Kidney (tissue), 14 donors: Measurements from ENCODE around the gene VAC14. TPM values are rescaled to one million over a fixed set of nuclear protein-coding genes. Genes with fewer than 3 reads are reported as not detected.
A peak's percentile ranks its signal among the peaks of the same experiment; 100 is the strongest.
"Not testable (repeated sequence)": the region's sequence is repeated elsewhere in the genome, so short reads cannot be mapped to it uniquely, and the experiment has no call there.

Experiments
- DNase-seq, 5 donors: peaks; one replicate each; pipeline ENCODE4 v3.0.0-alpha.2; 2013 to 2020
- FAIRE-seq: peaks from 2 replicates; lab custom pipeline; 2012; peaks lifted over from hg19 to GRCh38; lab: Jason Lieb, UNC
- H3K27ac ChIP-seq, 2 donors: one replicate each; pipeline ENCODE4 v1.7.0; 2013; ENCODE audit warnings: low read depth in 2 of 2, low read length in 2 of 2, inconsistent platforms in 1 of 2
- H3K27me3 ChIP-seq: one replicate; pipeline ENCODE4 v1.7.1; 2013; ENCODE audit warnings: low read length, inconsistent platforms; ENCODE audit not compliant: control insufficient read depth, insufficient read depth
- H3K36me3 ChIP-seq, 3 donors: one replicate each; pipeline versions ENCODE4 v1.7.0 to v1.7.1; 2013; ENCODE audit warnings: low read length in 3 of 3, control low read depth in 1 of 3, inconsistent platforms in 1 of 3; ENCODE audit not compliant: insufficient read depth in 3 of 3, control insufficient read depth in 2 of 3
- H3K4me1 ChIP-seq, 3 donors: one replicate each; pipeline versions ENCODE4 v1.7.0 to v1.7.1; 2013; ENCODE audit warnings: low read length in 3 of 3, inconsistent platforms in 1 of 3, low read depth in 1 of 3; ENCODE audit not compliant: control insufficient read depth in 2 of 3, insufficient read depth in 2 of 3
- H3K4me3 ChIP-seq, 3 donors: one replicate each; pipeline versions ENCODE4 v1.7.0 to v1.8.1; 2013; ENCODE audit warnings: low read length in 3 of 3, control low read depth in 1 of 3, inconsistent platforms in 1 of 3
- H3K9ac ChIP-seq, 3 donors: one replicate each; pipeline versions ENCODE4 v1.7.0 to v1.7.1; 2013; ENCODE audit warnings: low read length in 3 of 3, control low read depth in 1 of 3, inconsistent platforms in 1 of 3
- H3K9me3 ChIP-seq, 3 donors: one replicate each; pipeline versions ENCODE4 v1.7.0 to v1.7.1; 2013; ENCODE audit warnings: low read length in 3 of 3, control low read depth in 1 of 3, inconsistent platforms in 1 of 3; ENCODE audit not compliant: control insufficient read depth in 2 of 3, insufficient read depth in 1 of 3
- CTCF ChIP-seq: IDR thresholded peaks from 3 replicates; pipeline ENCODE4 v1.5.1; 2012; ENCODE audit warnings: mild to moderate bottlenecking, moderate library complexity, borderline replicate concordance; ENCODE audit not compliant: insufficient read depth; ENCODE audit errors: extremely low read depth
- intact Hi-C: fragments of 100-400 bp; cut with DNase I; formaldehyde crosslinking; loops from one replicate; pipeline ENCODE4 v1.11.1; 2022
- polyA plus RNA-seq: library from polyadenylated mRNA; stranded (reverse); fragments of 350-450 nt; fragmentation: Illumina TruSeq; extraction: RNeasy Lipid Tissue Mini Kit (QIAGEN cat#74804); gene quantifications from one replicate; pipeline ENCODE4 v1.2.3, GENCODE V29; 2014; ENCODE audit warnings: low read depth, low replicate concordance; ENCODE audit not compliant: insufficient read depth
- total RNA-seq: library from RNA; stranded (reverse); fragmentation: NEBNext Ultra II Directional; extraction: Animal tissue kit (Norgen Biotek cat#: 25700); gene quantifications from one replicate; pipeline ENCODE4 v1.2.1, GENCODE V29; 2021
- donor health status: control.
- donor health status: control.
- donor health status: control.
- donor health status: control.
- donor health status: control.
- donor health status: DM: yes; HTN: yes; CAD: no.
- donor health status: Normal renal cell carcinoma (clear cell type).

Gene VAC14
- total and polyA plus RNA-seq, 2 donors from 2014 or later, result 36.8 to 41.9 TPM

DNA sequence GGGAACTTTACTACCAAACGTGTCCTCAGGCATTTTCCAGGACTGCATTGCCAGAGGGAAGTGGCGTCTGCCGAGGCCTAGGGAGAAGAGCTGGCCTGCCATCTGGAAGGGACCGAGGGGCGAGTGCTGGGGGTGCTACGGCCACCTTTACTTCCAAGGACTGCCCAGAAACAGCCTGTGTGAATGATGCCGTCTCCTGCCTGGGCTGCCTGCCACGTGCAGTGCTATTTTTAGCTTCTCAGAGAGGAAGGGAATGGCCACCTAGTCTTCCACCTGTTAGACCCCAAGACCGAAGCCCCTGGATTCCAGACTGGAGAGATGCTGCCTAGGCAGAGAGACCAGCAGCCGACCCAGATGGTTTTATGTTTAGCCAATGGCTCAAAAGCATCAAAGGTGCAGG is 57.2 kb downstream of the VAC14 start:
- no peaks in the 10 kb centered on the region for H3K27me3 ChIP-seq
- FAIRE-seq (no peak), DNase-seq (no peak)
- H3K9ac ChIP-seq, result peak overlapping the region in 1 of 3 donors; percentile 7
- no peak overlapping the region for H3K4me3 ChIP-seq
- intact Hi-C loops, result no loop called here
- peaks cover 0 to 34% (median 24%) of the 10 kb centered on the region in 3 donors for H3K4me1 ChIP-seq
- no peak overlapping the region for H3K27ac ChIP-seq
- peaks cover 0 to 4% (median 2%) of the 10 kb centered on the region in 3 donors for H3K36me3 ChIP-seq
- TF ChIP-seq CTCF, result no peak
- H3K9me3 ChIP-seq, result no peaks in the 10 kb centered on the region

DNA sequence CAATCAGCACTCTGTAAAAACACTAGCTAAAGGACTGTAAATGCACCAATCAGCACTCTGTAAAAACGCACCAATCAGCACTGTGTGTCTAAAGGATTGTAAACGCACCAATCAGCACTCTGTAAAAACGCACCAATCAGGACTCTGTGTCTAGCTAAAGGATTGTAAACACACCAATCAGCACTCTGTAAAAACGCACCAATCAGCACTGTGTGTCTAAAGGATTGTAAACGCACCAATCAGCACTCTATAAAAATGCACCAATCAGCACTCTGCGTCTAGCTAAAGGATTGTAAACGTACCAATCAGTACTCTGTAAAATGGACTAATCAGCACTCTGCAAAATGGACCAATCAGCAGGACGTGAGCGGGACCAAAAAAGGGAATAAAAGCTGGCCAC is 58.0 kb downstream of the VAC14 start:
- intact Hi-C loops, H3K9ac ChIP-seq, H3K27ac ChIP-seq, H3K4me3 ChIP-seq, DNase-seq, H3K27me3 ChIP-seq, H3K9me3 ChIP-seq, FAIRE-seq, H3K36me3 ChIP-seq: not testable (repeated sequence)
- H3K4me1 ChIP-seq, result peaks cover 0 to 37% (median 27%) of the 10 kb centered on the region in 3 donors

DNA sequence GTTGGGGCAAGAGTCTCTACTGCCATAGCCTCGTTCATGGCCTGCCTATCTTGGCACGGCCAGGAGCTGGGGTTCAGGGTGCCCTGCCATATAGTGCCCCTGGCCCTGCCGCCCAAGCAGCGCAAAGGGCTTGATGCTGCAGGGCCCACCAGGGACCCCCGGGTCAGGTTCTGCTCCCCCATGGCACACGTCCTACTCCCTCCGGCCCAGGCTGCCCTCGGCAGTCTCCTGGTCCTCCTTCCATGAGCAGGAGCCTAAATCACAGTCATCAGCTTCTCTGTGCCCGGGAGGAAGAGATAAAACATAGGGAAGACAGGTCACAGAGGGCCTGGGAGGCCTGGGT is 59.2 kb downstream of the VAC14 start:
- TF ChIP-seq CTCF, result no peak
- intact Hi-C loops, result no loop called here

GRCh38 chr16:70740914-70741782 is 59.8 kb downstream of the VAC14 start:
- no peak overlapping the region for H3K4me3 ChIP-seq
- TF ChIP-seq CTCF, result no peak
- FAIRE-seq, result no peak
- peaks cover 0 to 39% (median 33%) of the 10 kb centered on the region in 3 donors for H3K4me1 ChIP-seq
- H3K27me3 ChIP-seq, result no peaks in the 10 kb centered on the region
- H3K36me3 ChIP-seq, result peaks cover 0 to 4% (median 2%) of the 10 kb centered on the region in 3 donors
- H3K27ac ChIP-seq, result peak overlapping the region; percentile 34 to 62
- DNase-seq, result peak in 2 of 5 donors; percentile 17 to 39
- H3K9me3 ChIP-seq, result no peaks in the 10 kb centered on the region
- intact Hi-C loops, result no loop called here
- H3K9ac ChIP-seq, result peak overlapping the region in 1 of 3 donors; percentile 40

More for the DNA sequence above, 59.2 kb downstream of the VAC14 start:
- peaks cover 0 to 44% (median 33%) of the 10 kb centered on the region in 3 donors for H3K4me1 ChIP-seq
- no peak overlapping the region for H3K4me3 ChIP-seq
- peak overlapping the region in 1 of 2 donors; percentile 52 for H3K27ac ChIP-seq
- H3K9me3 ChIP-seq, result no peaks in the 10 kb centered on the region
- FAIRE-seq (no peak), DNase-seq (no peak)
- peaks cover 0 to 4% (median 2%) of the 10 kb centered on the region in 3 donors for H3K36me3 ChIP-seq
- no peaks in the 10 kb centered on the region for H3K27me3 ChIP-seq
- peak overlapping the region in 1 of 3 donors; percentile 40 for H3K9ac ChIP-seq
